ENCODE results near the gene FAT1. TPM values are rescaled to one million over a fixed set of nuclear protein-coding genes. Genes with fewer than 3 reads are reported as not detected.

FAT1 gene
- total and polyA plus RNA-seq, 2 donors (not counting 1 experiment from before 2014, with no cell fraction given), result 151 to 729 TPM

- Histone ChIP-seq H2AFZ (ENCODE audit: low read length) (no peak overlapping the region), H3K4me2 (ENCODE audit: extremely low read depth, insufficient read depth, low read length) (no peak overlapping the region), H3K9ac (ENCODE audit: insufficient read depth, low read length) (no peak overlapping the region), H3K79me2 (ENCODE audit: control insufficient read depth, insufficient read depth, low read length) (peaks cover 94% of the 10 kb centered on the region), H3K27ac (ENCODE audit: insufficient read depth, low read length) (no peak overlapping the region), H3K9me3 (ENCODE audit: control insufficient read depth, insufficient read depth, low read depth, low read length) (no peaks in the 10 kb centered on the region), H3K36me3 (ENCODE audit: control insufficient read depth, insufficient read depth, low read length) (peaks cover 25% of the 10 kb centered on the region), H3K27me3 (ENCODE audit: control insufficient read depth, insufficient read depth, low read length) (no peaks in the 10 kb centered on the region), H4K20me1 (ENCODE audit: control insufficient read depth, extremely low read depth, insufficient read depth, low read length) (no peaks in the 10 kb centered on the region), H3K4me3 (replicated peaks in 1 of 4; ENCODE audit: control extremely low read depth in 1 of 4, insufficient read depth in 1 of 4, low read depth in 3 of 4, low read length in 4 of 4) (no peak overlapping the region), H3K4me1 (ENCODE audit: control insufficient read depth, extremely low read depth, insufficient read depth, low read length) (peaks cover 2% of the 10 kb centered on the region)
- no peak for DNase-seq (ENCODE audit: low read depth in 2 of 2)
- TF ChIP-seq CTCF (conservative IDR thresholded peaks at IDR 0.05 in 1 of 2, IDR thresholded peaks at IDR 0.05 in 1 of 2; ENCODE audit: low read depth in 1 of 2, low read length in 2 of 2) (no peak), EZH2 (IDR thresholded peaks at IDR 0.05; ENCODE audit: low read length, missing control alignments) (no peak)
Measured at GRCh38 chr4:186708554-186708953, 15.1 kb downstream of the FAT1 start.

GRCh38 chr4:186707996-186708395 lies 15.7 kb downstream of the FAT1 start:
- Histone ChIP-seq H3K27ac (ENCODE audit: insufficient read depth, low read length) (no peak overlapping the region), H3K4me1 (ENCODE audit: control insufficient read depth, extremely low read depth, insufficient read depth, low read length) (peaks cover 2% of the 10 kb centered on the region), H3K9me3 (ENCODE audit: control insufficient read depth, insufficient read depth, low read depth, low read length) (no peaks in the 10 kb centered on the region), H2AFZ (ENCODE audit: low read length) (no peak overlapping the region), H3K36me3 (ENCODE audit: control insufficient read depth, insufficient read depth, low read length) (peaks cover 27% of the 10 kb centered on the region), H3K4me3 (replicated peaks in 1 of 4; ENCODE audit: control extremely low read depth in 1 of 4, insufficient read depth in 1 of 4, low read depth in 3 of 4, low read length in 4 of 4) (no peak overlapping the region), H3K9ac (ENCODE audit: insufficient read depth, low read length) (no peak overlapping the region), H3K4me2 (ENCODE audit: extremely low read depth, insufficient read depth, low read length) (no peak overlapping the region), H4K20me1 (ENCODE audit: control insufficient read depth, extremely low read depth, insufficient read depth, low read length) (no peaks in the 10 kb centered on the region), H3K79me2 (ENCODE audit: control insufficient read depth, insufficient read depth, low read length) (peaks cover 94% of the 10 kb centered on the region), H3K27me3 (ENCODE audit: control insufficient read depth, insufficient read depth, low read length) (no peaks in the 10 kb centered on the region)
- DNase-seq (ENCODE audit: low read depth in 2 of 2), result no peak
- no peak for TF ChIP-seq EZH2 (IDR thresholded peaks at IDR 0.05; ENCODE audit: low read length, missing control alignments)
- no peak for TF ChIP-seq CTCF (conservative IDR thresholded peaks at IDR 0.05 in 1 of 2, IDR thresholded peaks at IDR 0.05 in 1 of 2; ENCODE audit: low read depth in 1 of 2, low read length in 2 of 2)

- no peak for TF ChIP-seq EZH2 (IDR thresholded peaks at IDR 0.05; ENCODE audit: low read length, missing control alignments)
- no peak for TF ChIP-seq CTCF (conservative IDR thresholded peaks at IDR 0.05 in 1 of 2, IDR thresholded peaks at IDR 0.05 in 1 of 2; ENCODE audit: low read depth in 1 of 2, low read length in 2 of 2)
- peaks cover 3% of the 10 kb centered on the region for H3K4me1 ChIP-seq (ENCODE audit: control insufficient read depth, extremely low read depth, insufficient read depth, low read length)
Measured at GRCh38 chr4:186707574-186707973, 16.1 kb downstream of the FAT1 start.

More at GRCh38 chr4:186707574-186707973, 16.1 kb downstream of the FAT1 start:
- Histone ChIP-seq H3K9ac (ENCODE audit: insufficient read depth, low read length) (no peak overlapping the region), H2AFZ (ENCODE audit: low read length) (no peak overlapping the region), H3K27me3 (ENCODE audit: control insufficient read depth, insufficient read depth, low read length) (no peaks in the 10 kb centered on the region), H3K79me2 (ENCODE audit: control insufficient read depth, insufficient read depth, low read length) (peaks cover 94% of the 10 kb centered on the region), H3K9me3 (ENCODE audit: control insufficient read depth, insufficient read depth, low read depth, low read length) (no peaks in the 10 kb centered on the region), H3K36me3 (ENCODE audit: control insufficient read depth, insufficient read depth, low read length) (peaks cover 27% of the 10 kb centered on the region), H4K20me1 (ENCODE audit: control insufficient read depth, extremely low read depth, insufficient read depth, low read length) (no peaks in the 10 kb centered on the region), H3K4me3 (replicated peaks in 1 of 4; ENCODE audit: control extremely low read depth in 1 of 4, insufficient read depth in 1 of 4, low read depth in 3 of 4, low read length in 4 of 4) (no peak overlapping the region), H3K4me2 (ENCODE audit: extremely low read depth, insufficient read depth, low read length) (no peak overlapping the region), H3K27ac (ENCODE audit: insufficient read depth, low read length) (no peak overlapping the region)
- DNase-seq (ENCODE audit: low read depth in 2 of 2), result no peak

Measured in fibroblast of lung (primary cell).